HL-60/S4 treated with retinoic acid at 250 ng/mL for 4 days and 3 days (cell line): ENCODE data around the gene PCDH9.
"Not testable (repeated sequence)": the region's sequence is repeated elsewhere in the genome, so short reads cannot be mapped to it uniquely, and the experiment has no call there.

Experiments used
- in situ Hi-C: fragments of 300-500 bp; cut with MboI; formaldehyde crosslinking; loops from 2 replicates; pipeline ENCODE4 v1.7.0; 2022; ENCODE audit warnings: low sequenced_read_pairs

PCDH9 gene

GRCh38 chr13:66322936-66323335 is 907.2 kb downstream of the PCDH9 start:
- in situ Hi-C loops = no loop called here

- in situ Hi-C loops = no loop called here
These were observed 907.9 kb downstream of the PCDH9 start for GRCh38 chr13:66322193-66322740.

- in situ Hi-C loops = no loop called here
These were observed 915.2 kb downstream of the PCDH9 start for GRCh38 chr13:66314911-66315310.

- in situ Hi-C loops = no loop called here
These were observed 916.7 kb downstream of the PCDH9 start for GRCh38 chr13:66313413-66313812.

GRCh38 chr13:66312312-66313087 is 917.6 kb downstream of the PCDH9 start:
- in situ Hi-C loops = no loop called here

- in situ Hi-C loops = no loop called here
These were observed 924.0 kb downstream of the PCDH9 start for GRCh38 chr13:66305961-66306617.

- in situ Hi-C loops = no loop called here
These were observed 928.7 kb downstream of the PCDH9 start for GRCh38 chr13:66301482-66301881.

- in situ Hi-C loops = no loop called here
These were observed 929.1 kb downstream of the PCDH9 start for GRCh38 chr13:66301006-66301405.

- in situ Hi-C loops = no loop called here
These were observed 933.3 kb downstream of the PCDH9 start for GRCh38 chr13:66296875-66297274.

- in situ Hi-C loops = no loop called here
These were observed 933.8 kb downstream of the PCDH9 start for GRCh38 chr13:66296328-66296727.

- in situ Hi-C loops = not testable (repeated sequence)
These were observed 943.3 kb downstream of the PCDH9 start for GRCh38 chr13:66286806-66287205.

- in situ Hi-C loops = no loop called here
These were observed 954.7 kb downstream of the PCDH9 start for GRCh38 chr13:66275416-66275815.

- in situ Hi-C loops = no loop called here
These were observed 957.1 kb downstream of the PCDH9 start for GRCh38 chr13:66273011-66273410.

- in situ Hi-C loops = no loop called here
These were observed 963.4 kb downstream of the PCDH9 start for GRCh38 chr13:66266761-66267160.

GRCh38 chr13:66266348-66266747 is 963.8 kb downstream of the PCDH9 start:
- in situ Hi-C loops = no loop called here

GRCh38 chr13:66265371-66265770 is 964.8 kb downstream of the PCDH9 start:
- in situ Hi-C loops = no loop called here

- in situ Hi-C loops = no loop called here
These were observed 965.2 kb downstream of the PCDH9 start for GRCh38 chr13:66264971-66265370.

GRCh38 chr13:66262330-66262729 is 967.8 kb downstream of the PCDH9 start:
- in situ Hi-C loops = no loop called here

GRCh38 chr13:66259426-66259825 is 970.7 kb downstream of the PCDH9 start:
- in situ Hi-C loops = not testable (repeated sequence)
